Mesendoderm (in vitro differentiated cells): ENCODE results near the gene DALRD3.
A peak's percentile ranks its signal among the peaks of the same experiment; 100 is the strongest.

Experiments
- DNase-seq: peaks from one replicate; pipeline ENCODE4 v3.0.0; 2013
- H2AK5ac ChIP-seq: 2 replicates; pipeline ENCODE4 v1.6.1; 2013; ENCODE audit warnings: low read length, inconsistent platforms
- H2BK120ac ChIP-seq: 2 replicates; pipeline ENCODE4 v1.6.1; 2013; ENCODE audit warnings: low read depth, mild to moderate bottlenecking, low read length, moderate library complexity, mixed read lengths
- H2BK15ac ChIP-seq: replicated peaks from 2 replicates; pipeline ENCODE4 v1.6.1; 2013; ENCODE audit warnings: low read depth, mild to moderate bottlenecking, moderate library complexity
- H2BK5ac ChIP-seq: 2 replicates; pipeline ENCODE4 v1.6.1; 2013; ENCODE audit warnings: low read length, inconsistent platforms
- H3K18ac ChIP-seq: 2 replicates; pipeline ENCODE4 v1.6.1; 2013; ENCODE audit warnings: mild to moderate bottlenecking, low read length, mixed read lengths
- H3K23ac ChIP-seq: one replicate; pipeline ENCODE4 v1.6.1; 2013; ENCODE audit warnings: low read length
- H3K27ac ChIP-seq: 2 replicates; pipeline ENCODE4 v1.5.1; 2013; ENCODE audit warnings: low read depth, mild to moderate bottlenecking, inconsistent platforms, low read length, moderate library complexity
- H3K27me3 ChIP-seq: 2 replicates; pipeline ENCODE4 v1.6.1; 2013; ENCODE audit warnings: low read length, control low read depth, mild to moderate bottlenecking, inconsistent platforms; ENCODE audit not compliant: insufficient read depth, poor library complexity
- H3K36me3 ChIP-seq: 2 replicates; pipeline ENCODE4 v1.6.1; 2013; ENCODE audit warnings: low read length, inconsistent platforms; ENCODE audit not compliant: control insufficient read depth, insufficient read depth
- H3K4ac ChIP-seq: one replicate; pipeline ENCODE4 v1.6.1; 2013; ENCODE audit warnings: low read depth, mild to moderate bottlenecking, low read length, moderate library complexity
- H3K4me1 ChIP-seq: 2 replicates; pipeline ENCODE4 v1.6.1; 2013; ENCODE audit warnings: low read depth, low read length, inconsistent platforms; ENCODE audit not compliant: control insufficient read depth
- H3K4me2 ChIP-seq: 2 replicates; pipeline ENCODE4 v1.6.1; 2013; ENCODE audit warnings: low read length
- H3K4me3 ChIP-seq: 2 replicates; pipeline ENCODE4 v1.5.1; 2013; ENCODE audit warnings: mild to moderate bottlenecking, low read length
- H3K56ac ChIP-seq: one replicate; pipeline ENCODE4 v1.6.1; 2013; ENCODE audit warnings: low read length
- H3K79me1 ChIP-seq: 2 replicates; pipeline ENCODE4 v1.6.1; 2013; ENCODE audit warnings: low read length, inconsistent platforms
- H3K79me2 ChIP-seq: 2 replicates; pipeline ENCODE4 v1.6.1; 2013; ENCODE audit warnings: mild to moderate bottlenecking, low read length; ENCODE audit not compliant: control insufficient read depth, insufficient read depth
- H3K9ac ChIP-seq: 2 replicates; pipeline ENCODE4 v1.6.1; 2013; ENCODE audit warnings: low read length, inconsistent platforms
- H4K5ac ChIP-seq: one replicate; pipeline ENCODE4 v1.6.1; 2013; ENCODE audit warnings: low read length
- H4K8ac ChIP-seq: one replicate; pipeline ENCODE4 v1.6.1; 2013; ENCODE audit warnings: low read depth, mild to moderate bottlenecking, control low read depth, low read length, moderate library complexity
- WGBS: extraction: QIAGEN DNeasy Blood & Tissue Kit; methylation state at CpG from one replicate; pipeline ENCODE4 v1.1.7; 2013; ENCODE audit warnings: low lambda C conversion rate, missing lambda C conversion rate; ENCODE audit not compliant: insufficient coverage; ENCODE audit errors: extremely low coverage; 5-methylcytosine and 5-hydroxymethylcytosine counted together
- small RNA-seq: library from polyadenylated mRNA; stranded (forward); fragments of <200 nt; extraction: miRNeasy Mini kit (QIAGEN cat#:217004); gene quantifications from one replicate; pipeline ENCODE3, GENCODE V24; 2013; ENCODE audit not compliant: insufficient read depth

DALRD3 gene

DNA sequence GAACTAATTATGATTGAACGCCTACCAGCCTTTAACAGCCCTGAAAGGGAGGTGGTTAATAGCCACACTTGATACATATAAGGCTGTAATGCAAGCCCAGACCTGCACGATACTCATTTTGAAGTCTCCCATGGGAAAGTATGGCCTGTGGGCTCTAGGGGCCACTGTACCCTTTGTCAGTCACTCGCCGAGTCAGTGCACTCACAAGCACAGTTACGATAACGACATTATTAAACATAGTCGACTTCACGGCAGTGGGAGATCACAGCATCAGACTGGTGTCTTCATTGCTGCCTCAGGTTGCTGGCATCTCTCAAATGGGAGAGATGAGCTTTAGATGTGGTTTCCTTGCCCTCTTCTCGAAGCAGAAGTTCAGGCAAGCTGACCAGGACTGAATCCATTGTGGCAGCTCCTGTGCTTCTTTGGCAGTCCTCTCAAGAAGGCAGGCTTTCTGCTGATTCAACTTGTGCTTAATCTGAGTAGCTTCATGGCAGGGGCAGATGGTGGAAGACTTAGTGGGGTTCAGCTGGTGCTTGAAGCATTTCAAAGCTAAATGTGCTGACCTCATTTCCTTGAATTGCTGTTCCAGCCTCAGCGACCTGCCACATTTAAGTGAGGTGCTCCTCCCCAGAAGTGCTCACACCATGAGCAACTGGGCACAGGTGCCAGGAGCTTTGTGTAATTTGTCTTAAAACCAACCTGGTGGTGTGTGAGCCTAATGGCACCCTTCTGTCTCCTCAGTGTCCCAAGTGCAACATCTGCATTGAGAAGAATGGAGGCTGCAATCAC lies 44.1 kb downstream of the DALRD3 start:
- no CpG with 5 or more reads among the region's 10 CpGs for WGBS
- H3K79me1 ChIP-seq: no peaks in the 10 kb centered on the region

DNA sequence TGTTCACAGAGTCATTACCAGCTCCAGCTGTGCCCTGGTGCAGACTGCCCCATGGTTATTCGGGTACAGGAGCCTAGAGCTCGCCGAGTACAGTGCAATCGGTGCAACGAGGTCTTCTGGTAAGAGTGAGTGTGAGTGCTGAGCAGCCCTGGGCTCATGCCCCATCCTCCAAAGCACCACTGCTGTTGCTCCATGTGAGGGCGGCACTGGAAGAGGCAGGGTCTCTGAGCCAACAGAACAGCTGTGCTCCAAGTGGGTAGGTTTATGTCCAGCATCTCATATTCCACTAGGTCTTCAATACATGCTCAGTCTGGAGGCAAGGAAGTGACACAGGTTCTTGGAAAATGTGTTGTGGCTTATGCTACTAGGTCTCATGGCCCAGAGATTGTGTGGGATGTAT lies 47.8 kb downstream of the DALRD3 start:
- H3K23ac ChIP-seq: no peak overlapping the region
- H3K56ac ChIP-seq: no peak overlapping the region
- H3K18ac ChIP-seq: no peak overlapping the region
- no peak overlapping the region for H2BK120ac ChIP-seq
- H2BK15ac ChIP-seq: no peak overlapping the region
- H3K9ac ChIP-seq: no peak overlapping the region
- no peak overlapping the region for H3K27ac ChIP-seq
- H4K8ac ChIP-seq: no peak overlapping the region
- no peak for DNase-seq
- no peak overlapping the region for H4K5ac ChIP-seq
- peaks cover 9% of the 10 kb centered on the region for H3K36me3 ChIP-seq
- H3K79me1 ChIP-seq: no peaks in the 10 kb centered on the region
- H3K4me1 ChIP-seq: no peaks in the 10 kb centered on the region
- no peak overlapping the region for H2BK5ac ChIP-seq
- H3K27me3 ChIP-seq: no peaks in the 10 kb centered on the region
- no peak overlapping the region for H2AK5ac ChIP-seq
- H3K4ac ChIP-seq: no peak overlapping the region
- H3K4me3 ChIP-seq: no peak overlapping the region
- WGBS: no CpG with 5 or more reads among the region's 6 CpGs
- H3K79me2 ChIP-seq: no peaks in the 10 kb centered on the region
- H3K4me2 ChIP-seq: no peak overlapping the region

More for the DNA sequence above, 44.1 kb downstream of the DALRD3 start:
- H3K9ac ChIP-seq: no peak overlapping the region
- H3K4me2 ChIP-seq: no peak overlapping the region
- no peak overlapping the region for H2BK15ac ChIP-seq
- H2BK120ac ChIP-seq: no peak overlapping the region
- H3K56ac ChIP-seq: no peak overlapping the region
- no peak overlapping the region for H4K5ac ChIP-seq
- DNase-seq: no peak
- H3K4ac ChIP-seq: no peak overlapping the region
- H3K23ac ChIP-seq: no peak overlapping the region
- H3K27ac ChIP-seq: no peak overlapping the region
- H3K36me3 ChIP-seq: peaks cover 8% of the 10 kb centered on the region
- no peak overlapping the region for H4K8ac ChIP-seq
- no peaks in the 10 kb centered on the region for H3K79me2 ChIP-seq
- no peak overlapping the region for H3K4me3 ChIP-seq
- no peaks in the 10 kb centered on the region for H3K4me1 ChIP-seq
- no peak overlapping the region for H2BK5ac ChIP-seq
- no peak overlapping the region for H2AK5ac ChIP-seq
- no peak overlapping the region for H3K18ac ChIP-seq
- H3K27me3 ChIP-seq: no peaks in the 10 kb centered on the region

DNA sequence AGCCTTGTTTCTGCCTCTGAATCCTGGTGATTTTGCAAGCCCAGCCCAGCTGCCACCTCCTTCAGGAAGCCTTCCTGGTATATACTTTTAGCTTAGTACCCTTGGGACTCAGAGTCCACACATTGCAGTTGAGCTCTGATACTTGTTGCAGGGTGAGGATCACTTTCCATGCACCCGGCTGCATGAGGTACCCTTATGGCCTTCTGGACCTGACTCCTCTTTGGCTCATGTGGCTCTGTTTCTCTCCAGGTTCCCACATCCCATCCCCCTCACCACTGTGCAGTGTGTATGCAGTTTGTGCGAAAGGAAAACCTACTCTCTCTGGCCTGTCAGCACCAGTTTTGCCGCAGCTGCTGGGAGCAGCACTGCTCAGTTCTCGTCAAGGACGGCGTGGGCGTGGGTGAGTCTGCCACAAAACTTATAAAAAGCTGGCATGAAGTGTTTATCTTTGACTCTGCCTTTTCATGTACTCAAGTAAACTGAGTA lies 51.5 kb downstream of the DALRD3 start:
- Histone ChIP-seq H4K5ac (no peak overlapping the region), H3K9ac (no peak overlapping the region), H4K8ac (no peak overlapping the region), H3K4me1 (no peaks in the 10 kb centered on the region), H3K18ac (no peak overlapping the region), H3K27me3 (no peaks in the 10 kb centered on the region), H3K4me3 (no peak overlapping the region), H3K4ac (no peak overlapping the region), H3K27ac (no peak overlapping the region), H2BK5ac (no peak overlapping the region), H3K79me2 (no peaks in the 10 kb centered on the region), H3K36me3 (peaks cover 8% of the 10 kb centered on the region), H2BK120ac (no peak overlapping the region), H3K56ac (no peak overlapping the region), H3K4me2 (no peak overlapping the region), H2BK15ac (no peak overlapping the region), H3K23ac (no peak overlapping the region), H3K79me1 (peaks cover 5% of the 10 kb centered on the region), H2AK5ac (no peak overlapping the region)
- DNase-seq: no peak
- no CpG with 5 or more reads among the region's 7 CpGs for WGBS

GRCh38 chr3:48966367-48966766 lies 52.0 kb downstream of the DALRD3 start:
- H3K79me1 ChIP-seq: peaks cover 5% of the 10 kb centered on the region
- no peak overlapping the region for H3K9ac ChIP-seq

More at GRCh38 chr3:48966367-48966766, 52.0 kb downstream of the DALRD3 start:
- H3K56ac ChIP-seq: no peak overlapping the region
- H2BK15ac ChIP-seq: no peak overlapping the region
- H3K27ac ChIP-seq: no peak overlapping the region
- H2AK5ac ChIP-seq: no peak overlapping the region
- H3K4me1 ChIP-seq: no peaks in the 10 kb centered on the region
- WGBS: no CpG with 5 or more reads among the region's 3 CpGs
- H4K8ac ChIP-seq: no peak overlapping the region
- no peak for DNase-seq
- no peak overlapping the region for H3K4ac ChIP-seq
- no peaks in the 10 kb centered on the region for H3K27me3 ChIP-seq
- H3K36me3 ChIP-seq: peaks cover 8% of the 10 kb centered on the region
- no peak overlapping the region for H2BK120ac ChIP-seq
- H2BK5ac ChIP-seq: no peak overlapping the region
- no peak overlapping the region for H3K4me3 ChIP-seq
- no peak overlapping the region for H3K4me2 ChIP-seq
- H3K79me2 ChIP-seq: no peaks in the 10 kb centered on the region
- no peak overlapping the region for H3K18ac ChIP-seq
- H3K23ac ChIP-seq: no peak overlapping the region
- H4K5ac ChIP-seq: no peak overlapping the region

Small RNAs within 50 kb of the gene (small RNA-seq; reads per million reads assigned to genes)
- gene MIR191 (61,782 reads per million, percentile 100 among the genes with 10 or more reads in this experiment), gene MIR425 (2,393 reads per million, percentile 99 among the genes with 10 or more reads in this experiment)
